ENCODE data around the gene INPP5E.

The INPP5E gene

GRCh38 chr9:136470356-136470755, 30.7 kb upstream of the INPP5E start:
- TF ChIP-seq EZH2phosphoT487 (IDR thresholded peaks at IDR 0.05; ENCODE audit: low read length) (no peak), CTCF (IDR thresholded peaks at IDR 0.05; ENCODE audit: low read length) (no peak), EZH2 (optimal IDR thresholded peaks at IDR 0.05; ENCODE audit: low read depth, low read length) (no peak)
- Histone ChIP-seq H3K36me3 (replicated peaks; ENCODE audit: insufficient read depth, low read length) (no peaks in the 10 kb centered on the region; the same call in none of the 2 replicates), H3K9me3 (replicated peaks; ENCODE audit: insufficient read depth, low read length) (no peaks in the 10 kb centered on the region), H3K27ac (ENCODE audit: low read length) (no peak overlapping the region), H2AFZ (ENCODE audit: low read length) (no peak overlapping the region), H3K9ac (ENCODE audit: low read length) (no peak overlapping the region), H3K4me1 (ENCODE audit: low read length) (no peaks in the 10 kb centered on the region), H3F3A (ENCODE audit: insufficient read depth, low read length) (no peaks in the 10 kb centered on the region), H3K4me3 (ENCODE audit: low read length) (no peak overlapping the region), H3K79me2 (ENCODE audit: low read length) (peaks cover 63% of the 10 kb centered on the region), H4K20me1 (ENCODE audit: insufficient read depth, low read length) (peaks cover 2% of the 10 kb centered on the region; the same call in 1 of the 2 replicates), H3K4me2 (ENCODE audit: low read depth, low read length) (no peak overlapping the region), H3K9me2 (replicated peaks; ENCODE audit: insufficient read depth, low read length) (no peaks in the 10 kb centered on the region), H3K27me3 (replicated peaks; ENCODE audit: insufficient read depth, low read length) (no peaks in the 10 kb centered on the region)
- no peak for DNase-seq

- H4K20me1 ChIP-seq (ENCODE audit: insufficient read depth, low read length), result peaks cover 2% of the 10 kb centered on the region; the same call in 1 of the 2 replicates
Measured at GRCh38 chr9:136467766-136468165, 28.1 kb upstream of the INPP5E start.

DNA sequence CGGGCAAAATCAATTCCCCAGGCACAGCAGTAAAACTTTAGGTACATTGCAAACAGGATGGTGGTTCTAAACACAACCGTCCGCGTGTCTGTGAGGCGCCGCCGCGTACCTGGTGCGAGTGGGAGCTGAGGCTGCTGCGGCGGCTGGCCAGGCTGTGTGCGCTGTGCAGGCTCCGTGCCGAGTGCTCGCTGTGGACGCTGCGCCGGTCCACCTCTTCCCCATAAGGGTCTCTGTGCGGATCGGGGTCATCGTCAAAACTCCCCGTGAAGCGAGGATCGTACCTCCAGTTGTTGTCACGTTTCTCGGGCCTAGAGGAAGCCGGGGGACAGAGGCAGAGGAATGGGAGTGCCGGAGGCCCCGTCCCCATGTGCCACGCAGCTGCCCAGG, 26.5 kb upstream of the INPP5E start:
- H3K9ac ChIP-seq (ENCODE audit: low read length), result no peak overlapping the region
- no peaks in the 10 kb centered on the region for H3K27me3 ChIP-seq (replicated peaks; ENCODE audit: insufficient read depth, low read length)
- no peak for DNase-seq
- H3K4me3 ChIP-seq (ENCODE audit: low read length), result no peak overlapping the region
- TF ChIP-seq EZH2 (optimal IDR thresholded peaks at IDR 0.05; ENCODE audit: low read depth, low read length) (no peak), EZH2phosphoT487 (IDR thresholded peaks at IDR 0.05; ENCODE audit: low read length) (no peak), CTCF (IDR thresholded peaks at IDR 0.05; ENCODE audit: low read length) (no peak)
- H3K27ac ChIP-seq (ENCODE audit: low read length), result no peak overlapping the region
- H3K79me2 ChIP-seq (ENCODE audit: low read length), result peaks cover 25% of the 10 kb centered on the region
- no peaks in the 10 kb centered on the region for H3K9me3 ChIP-seq (replicated peaks; ENCODE audit: insufficient read depth, low read length)
- no peaks in the 10 kb centered on the region for H4K20me1 ChIP-seq (ENCODE audit: insufficient read depth, low read length)
- H3K9me2 ChIP-seq (replicated peaks; ENCODE audit: insufficient read depth, low read length), result no peaks in the 10 kb centered on the region
- no peaks in the 10 kb centered on the region for H3K4me1 ChIP-seq (ENCODE audit: low read length)
- no peaks in the 10 kb centered on the region for H3F3A ChIP-seq (ENCODE audit: insufficient read depth, low read length)
- H3K4me2 ChIP-seq (ENCODE audit: low read depth, low read length), result no peak overlapping the region
- peaks cover under 1% of the 10 kb centered on the region for H3K36me3 ChIP-seq (replicated peaks; ENCODE audit: insufficient read depth, low read length)
- H2AFZ ChIP-seq (ENCODE audit: low read length), result no peak overlapping the region

More at GRCh38 chr9:136467766-136468165, 28.1 kb upstream of the INPP5E start:
- Histone ChIP-seq H3K36me3 (replicated peaks; ENCODE audit: insufficient read depth, low read length) (no peaks in the 10 kb centered on the region; the same call in none of the 2 replicates), H3K4me3 (ENCODE audit: low read length) (no peak overlapping the region), H3K4me1 (ENCODE audit: low read length) (no peaks in the 10 kb centered on the region), H3F3A (ENCODE audit: insufficient read depth, low read length) (no peaks in the 10 kb centered on the region), H3K27me3 (replicated peaks; ENCODE audit: insufficient read depth, low read length) (no peaks in the 10 kb centered on the region), H3K79me2 (ENCODE audit: low read length) (peaks cover 40% of the 10 kb centered on the region), H3K9ac (ENCODE audit: low read length) (no peak overlapping the region), H3K9me2 (replicated peaks; ENCODE audit: insufficient read depth, low read length) (no peaks in the 10 kb centered on the region), H2AFZ (ENCODE audit: low read length) (no peak overlapping the region), H3K4me2 (ENCODE audit: low read depth, low read length) (no peak overlapping the region), H3K9me3 (replicated peaks; ENCODE audit: insufficient read depth, low read length) (no peaks in the 10 kb centered on the region), H3K27ac (ENCODE audit: low read length) (no peak overlapping the region)
- TF ChIP-seq EZH2phosphoT487 (IDR thresholded peaks at IDR 0.05; ENCODE audit: low read length) (no peak), CTCF (IDR thresholded peaks at IDR 0.05; ENCODE audit: low read length) (no peak), EZH2 (optimal IDR thresholded peaks at IDR 0.05; ENCODE audit: low read depth, low read length) (no peak)
- DNase-seq, result no peak

All from MM.1S (cell line).